ENCODE results near the gene ABCD4.
A peak's percentile ranks its signal among the peaks of the same experiment; 100 is the strongest.

The ABCD4 gene

GRCh38 chr14:74259513-74259912 lies 43.2 kb downstream of the ABCD4 start:
- Mint-ChIP-seq H3K27me3 (peaks cover 7% of the 10 kb centered on the region), H3K9me3 (no peaks in the 10 kb centered on the region), H3K4me1 (peaks cover 4% of the 10 kb centered on the region), H3K4me3 (peak overlapping the region; percentile 38), H3K36me3 (no peaks in the 10 kb centered on the region), H3K27ac (no peak overlapping the region)
- ATAC-seq (ENCODE audit: low read depth) (no peak), DNase-seq (ENCODE audit: low spot score in 2 of 2) (no peak)

GRCh38 chr14:74258764-74259035 lies 44.0 kb downstream of the ABCD4 start:
- DNase-seq (ENCODE audit: low spot score in 2 of 2) (no peak), ATAC-seq (ENCODE audit: low read depth) (no peak)
- peaks cover 7% of the 10 kb centered on the region for H3K27me3 Mint-ChIP-seq
- H3K36me3 Mint-ChIP-seq: no peaks in the 10 kb centered on the region
- no peaks in the 10 kb centered on the region for H3K9me3 Mint-ChIP-seq
- no peak overlapping the region for H3K27ac Mint-ChIP-seq
- H3K4me1 Mint-ChIP-seq: peaks cover 4% of the 10 kb centered on the region
- peak overlapping the region; percentile 39 for H3K4me3 Mint-ChIP-seq

DNA sequence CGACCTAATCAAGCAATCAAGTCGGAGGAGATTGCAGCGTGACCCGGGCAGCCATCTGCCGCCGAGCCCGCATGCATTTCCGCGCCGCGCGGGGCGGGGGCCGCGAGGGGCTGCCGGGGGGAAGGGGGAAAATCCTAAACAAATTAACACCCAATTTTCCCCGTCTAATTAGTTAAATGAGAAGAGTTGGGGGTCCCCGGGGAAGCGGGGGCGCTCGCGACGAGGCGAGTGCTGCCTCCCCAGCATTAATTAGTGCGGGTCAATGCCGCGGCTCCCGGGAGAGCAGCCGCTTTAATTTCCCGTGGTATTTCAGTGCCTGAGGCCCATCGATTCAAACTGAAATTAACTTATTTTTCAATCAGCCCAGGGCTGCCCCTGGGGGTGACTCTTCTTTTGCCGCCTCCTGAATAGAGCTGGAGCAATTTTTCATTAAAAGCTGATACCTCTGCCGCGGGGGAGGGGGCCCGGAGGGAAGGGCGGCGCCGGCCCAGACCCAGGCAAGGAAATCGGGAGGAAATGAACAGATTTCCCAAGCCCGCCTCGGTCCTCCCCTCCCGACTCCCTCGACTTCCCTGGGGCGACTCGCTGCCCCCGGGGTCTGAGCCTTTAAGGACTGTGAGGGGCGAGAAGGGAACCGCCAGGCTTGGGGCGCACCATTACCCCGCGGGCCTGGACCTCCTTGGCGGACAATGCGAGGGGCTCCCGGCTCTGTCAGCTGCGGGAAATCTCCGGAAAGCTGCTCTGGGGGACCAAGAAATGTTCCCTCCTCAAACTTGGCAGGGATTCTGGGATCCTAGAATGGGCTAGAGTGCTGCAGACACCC lies 44.6 kb downstream of the ABCD4 start:
- Mint-ChIP-seq H3K4me3 (peak overlapping the region; percentile 79), H3K27ac (no peak overlapping the region), H3K36me3 (no peaks in the 10 kb centered on the region), H3K4me1 (peaks cover 4% of the 10 kb centered on the region), H3K9me3 (no peaks in the 10 kb centered on the region), H3K27me3 (peaks cover 5% of the 10 kb centered on the region)
- DNase-seq (ENCODE audit: low spot score in 2 of 2): no peak
- no peak for ATAC-seq (ENCODE audit: low read depth)

DNA sequence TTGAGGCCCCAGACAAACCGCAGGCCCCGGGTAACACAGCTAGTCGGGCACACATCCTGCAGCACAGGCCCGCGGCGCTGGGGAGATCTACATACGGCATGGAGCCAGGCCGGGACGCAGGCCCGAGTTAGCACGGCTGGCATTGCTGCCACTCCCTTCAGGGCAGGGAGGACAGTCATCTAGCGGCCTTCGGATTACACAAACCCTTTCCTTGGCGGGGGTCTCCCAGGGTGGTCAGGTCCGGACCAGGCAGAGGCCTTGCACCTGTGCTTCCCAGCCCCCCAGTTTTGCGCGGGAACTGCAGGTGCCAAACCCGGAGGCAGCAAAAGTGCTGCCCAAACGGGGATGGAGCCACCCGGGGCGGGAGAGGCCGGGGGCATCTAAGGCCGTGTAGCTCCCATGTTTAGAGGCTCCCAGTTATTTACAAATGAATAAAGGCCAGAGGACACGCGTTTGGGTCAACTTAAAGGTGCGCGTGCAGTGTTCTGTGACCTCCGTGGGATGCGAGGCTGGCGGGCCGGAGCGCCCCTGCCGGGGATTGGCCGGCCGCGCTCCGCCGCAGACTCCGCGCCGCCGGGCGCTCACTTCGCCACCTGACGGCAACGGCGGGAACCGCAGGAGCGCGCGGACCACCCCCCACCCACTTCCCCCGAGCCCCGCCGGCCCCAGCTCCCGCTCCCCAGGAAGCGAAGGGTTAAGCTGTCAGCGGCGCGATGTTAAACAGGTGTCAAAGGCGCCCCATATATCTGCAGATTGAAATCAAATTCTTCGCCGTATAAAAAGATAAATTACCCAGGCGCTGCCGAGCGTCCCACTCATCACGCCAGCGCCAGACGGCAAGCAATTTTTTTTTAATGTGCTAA lies 45.4 kb downstream of the ABCD4 start:
- Mint-ChIP-seq H3K4me1 (peaks cover 4% of the 10 kb centered on the region), H3K4me3 (peak overlapping the region; percentile 79), H3K27ac (no peak overlapping the region), H3K9me3 (no peaks in the 10 kb centered on the region), H3K36me3 (no peaks in the 10 kb centered on the region), H3K27me3 (peaks cover 4% of the 10 kb centered on the region)
- peak; percentile 90 for ATAC-seq (ENCODE audit: low read depth)
- DNase-seq (ENCODE audit: low spot score in 2 of 2): peak; percentile 54 to 72

DNA sequence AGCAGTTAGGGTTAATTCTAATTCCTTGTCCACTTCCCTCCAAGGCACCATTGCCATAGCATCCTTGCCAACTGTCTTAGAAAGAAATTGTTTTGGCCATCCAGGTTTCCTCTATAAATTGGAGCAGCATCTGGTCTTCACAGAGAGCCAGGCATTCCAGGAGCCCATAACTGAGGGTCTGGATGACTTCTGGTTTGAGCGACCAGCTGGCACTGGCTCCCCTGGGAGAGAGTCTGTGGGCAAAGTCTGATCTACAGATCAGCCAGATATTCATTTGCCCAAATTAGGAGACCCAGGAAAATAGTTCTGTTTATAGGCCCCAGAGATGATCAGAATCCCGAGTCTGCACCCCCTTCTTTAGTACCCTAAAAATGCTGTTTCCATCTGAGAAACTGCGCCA lies 47.5 kb downstream of the ABCD4 start:
- H3K27ac Mint-ChIP-seq: no peak overlapping the region
- H3K9me3 Mint-ChIP-seq: no peaks in the 10 kb centered on the region
- DNase-seq (ENCODE audit: low spot score in 2 of 2) (no peak), ATAC-seq (ENCODE audit: low read depth) (no peak)
- no peaks in the 10 kb centered on the region for H3K36me3 Mint-ChIP-seq
- peaks cover 13% of the 10 kb centered on the region for H3K27me3 Mint-ChIP-seq
- H3K4me3 Mint-ChIP-seq: no peak overlapping the region
- H3K4me1 Mint-ChIP-seq: peaks cover 10% of the 10 kb centered on the region

DNA sequence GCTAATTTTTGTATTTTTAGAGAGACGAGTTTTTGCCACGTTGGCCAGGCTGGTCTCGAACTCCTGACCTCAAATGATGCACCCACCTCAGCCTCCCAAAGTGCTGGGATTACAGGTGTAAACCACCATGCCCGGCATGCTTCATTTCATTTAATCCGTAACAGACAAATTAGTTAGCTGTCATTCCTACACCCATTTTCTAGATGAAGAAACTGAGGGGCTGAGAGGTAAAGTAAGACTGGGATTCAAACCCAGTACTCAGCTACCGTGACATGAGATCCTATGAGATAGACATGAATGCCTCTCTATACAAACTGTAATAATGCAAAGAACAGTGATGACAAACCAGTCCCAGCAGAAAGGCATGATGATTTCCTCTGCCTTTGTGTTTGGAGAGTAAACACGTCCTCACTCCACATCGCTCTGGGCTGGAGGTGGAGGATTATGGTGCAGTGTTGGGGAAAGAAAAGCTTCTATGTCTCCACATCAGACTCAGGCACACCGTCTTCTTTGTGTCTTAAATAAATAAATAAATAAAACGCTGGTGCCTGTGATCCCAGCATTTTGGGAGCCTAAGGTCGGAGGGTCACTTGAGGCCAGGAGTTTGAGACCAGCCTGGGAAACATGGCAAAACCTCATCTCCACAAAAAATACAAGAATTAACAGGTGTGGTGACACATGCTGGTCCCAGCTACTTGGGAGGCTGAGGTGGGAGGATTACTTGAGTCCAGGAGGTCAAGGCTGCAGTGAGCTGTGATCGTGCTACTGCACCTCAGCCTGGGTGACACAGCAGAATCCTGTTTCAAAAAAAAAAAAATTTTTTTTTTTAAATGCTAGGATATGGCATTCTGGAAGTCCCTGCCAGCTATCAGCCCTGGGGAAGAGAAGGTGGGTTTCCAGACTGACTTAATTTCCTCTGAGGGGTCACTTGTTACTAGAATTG lies 53.0 kb downstream of the ABCD4 start:
- H3K4me1 Mint-ChIP-seq: peaks cover 6% of the 10 kb centered on the region
- H3K27ac Mint-ChIP-seq: no peak overlapping the region
- no peak overlapping the region for H3K4me3 Mint-ChIP-seq
- peaks cover 26% of the 10 kb centered on the region for H3K27me3 Mint-ChIP-seq
- H3K9me3 Mint-ChIP-seq: no peaks in the 10 kb centered on the region
- H3K36me3 Mint-ChIP-seq: no peaks in the 10 kb centered on the region
- no peak for DNase-seq (ENCODE audit: low spot score in 2 of 2)
- ATAC-seq (ENCODE audit: low read depth): no peak

DNA sequence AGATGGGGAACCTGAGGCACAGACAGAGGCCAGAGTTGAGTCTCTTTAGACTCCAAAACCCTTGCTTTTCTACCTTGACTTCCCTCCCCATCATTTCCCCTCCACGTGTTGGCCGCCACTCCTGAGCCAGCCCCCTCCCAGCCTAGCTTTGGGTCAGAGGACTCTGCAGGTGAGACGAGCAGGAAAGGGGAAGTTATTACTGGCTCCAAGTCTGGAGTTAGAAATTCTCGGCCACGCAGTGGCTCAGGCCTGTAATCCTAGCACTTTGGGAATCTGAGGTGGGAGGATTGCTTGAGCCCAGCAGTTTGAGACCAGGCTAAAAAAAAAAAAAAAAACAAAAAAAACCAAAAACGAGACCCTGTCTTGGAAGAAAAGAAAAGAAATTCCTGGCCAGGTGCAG lies 54.7 kb downstream of the ABCD4 start:
- H3K27ac Mint-ChIP-seq: no peak overlapping the region
- peaks cover 40% of the 10 kb centered on the region for H3K27me3 Mint-ChIP-seq
- no peak overlapping the region for H3K4me3 Mint-ChIP-seq
- no peaks in the 10 kb centered on the region for H3K36me3 Mint-ChIP-seq
- H3K9me3 Mint-ChIP-seq: no peaks in the 10 kb centered on the region
- DNase-seq (ENCODE audit: low spot score in 2 of 2) (no peak), ATAC-seq (ENCODE audit: low read depth) (no peak)
- peaks cover 6% of the 10 kb centered on the region for H3K4me1 Mint-ChIP-seq

DNA sequence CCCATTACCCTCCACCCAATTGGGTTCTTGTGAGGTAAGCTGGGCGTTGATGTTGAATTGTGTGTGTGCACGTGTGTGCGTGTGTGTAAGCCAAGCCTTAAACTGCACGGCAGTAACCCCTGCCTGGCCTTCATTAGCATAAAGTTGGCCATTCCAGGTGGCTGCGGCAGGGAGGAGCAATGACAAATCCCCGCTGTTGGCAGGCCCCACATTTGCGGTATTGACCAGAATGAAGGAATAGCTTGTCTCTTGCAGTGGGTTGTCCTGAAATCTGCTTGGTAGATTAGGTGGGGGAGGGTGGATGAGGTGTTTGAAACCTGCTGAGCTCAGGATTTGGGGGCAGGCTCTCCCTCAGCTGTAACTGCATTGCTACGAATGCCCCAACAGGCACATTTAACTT lies 56.2 kb downstream of the ABCD4 start:
- ATAC-seq (ENCODE audit: low read depth) (no peak), DNase-seq (ENCODE audit: low spot score in 2 of 2) (no peak)
- Mint-ChIP-seq H3K27me3 (peaks cover 41% of the 10 kb centered on the region), H3K4me1 (peaks cover 8% of the 10 kb centered on the region), H3K9me3 (no peaks in the 10 kb centered on the region), H3K36me3 (no peaks in the 10 kb centered on the region), H3K27ac (no peak overlapping the region), H3K4me3 (no peak overlapping the region)

GRCh38 chr14:74245292-74245691 lies 57.4 kb downstream of the ABCD4 start:
- Mint-ChIP-seq H3K9me3 (no peaks in the 10 kb centered on the region), H3K27me3 (peaks cover 40% of the 10 kb centered on the region), H3K27ac (no peak overlapping the region), H3K4me1 (peaks cover 7% of the 10 kb centered on the region), H3K36me3 (no peaks in the 10 kb centered on the region), H3K4me3 (no peak overlapping the region)
- ATAC-seq (ENCODE audit: low read depth): no peak
- no peak for DNase-seq (ENCODE audit: low spot score in 2 of 2)

- DNase-seq (ENCODE audit: low spot score in 2 of 2) (no peak), ATAC-seq (ENCODE audit: low read depth) (no peak)
- Mint-ChIP-seq H3K27ac (no peak overlapping the region), H3K4me1 (peaks cover 7% of the 10 kb centered on the region), H3K4me3 (no peak overlapping the region), H3K9me3 (no peaks in the 10 kb centered on the region), H3K36me3 (no peaks in the 10 kb centered on the region), H3K27me3 (peaks cover 40% of the 10 kb centered on the region)
These were observed 58.6 kb downstream of the ABCD4 start for GRCh38 chr14:74244115-74244514.

DNA sequence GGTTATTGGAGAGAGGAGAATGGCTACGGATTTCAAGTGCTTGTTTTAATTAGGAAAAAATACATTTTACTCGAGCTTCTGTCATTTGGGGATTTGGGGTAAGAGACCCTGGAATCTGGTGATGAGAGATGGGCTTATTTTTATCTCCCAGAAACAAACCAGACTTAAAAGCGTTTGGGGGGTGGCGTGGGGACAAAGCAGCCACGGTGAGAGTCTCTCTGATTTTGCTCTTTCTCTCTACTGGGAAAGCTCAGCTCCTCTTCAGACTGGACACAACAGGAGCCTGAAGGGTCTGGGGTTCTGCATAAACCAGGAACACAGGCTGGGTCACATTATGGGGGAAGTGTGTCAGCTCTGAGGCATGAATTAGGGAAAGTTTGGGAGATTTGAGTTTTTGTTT lies 59.7 kb downstream of the ABCD4 start:
- Mint-ChIP-seq H3K36me3 (no peaks in the 10 kb centered on the region), H3K4me3 (no peak overlapping the region), H3K4me1 (peaks cover 7% of the 10 kb centered on the region)

DNA sequence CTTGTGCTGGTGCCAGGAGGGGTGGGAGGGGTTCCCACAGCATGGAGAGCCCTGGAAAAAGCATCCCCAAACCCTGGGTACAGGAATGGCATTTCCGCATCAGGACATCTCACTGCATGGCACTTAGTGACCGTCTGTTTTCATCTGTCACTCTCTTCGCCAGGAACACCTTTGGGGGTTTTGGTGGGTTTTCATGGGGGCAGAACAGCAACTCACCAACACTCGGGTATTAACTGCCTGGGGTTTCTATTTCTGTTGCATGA lies 60.0 kb downstream of the ABCD4 start:
- no peaks in the 10 kb centered on the region for H3K36me3 Mint-ChIP-seq
- no peak overlapping the region for H3K4me3 Mint-ChIP-seq
- H3K27ac Mint-ChIP-seq: no peak overlapping the region
- no peaks in the 10 kb centered on the region for H3K9me3 Mint-ChIP-seq
- DNase-seq (ENCODE audit: low spot score in 2 of 2) (no peak), ATAC-seq (ENCODE audit: low read depth) (no peak)
- H3K4me1 Mint-ChIP-seq: peaks cover 7% of the 10 kb centered on the region
- peaks cover 51% of the 10 kb centered on the region for H3K27me3 Mint-ChIP-seq

More for the DNA sequence above, 59.7 kb downstream of the ABCD4 start:
- H3K27me3 Mint-ChIP-seq: peaks cover 49% of the 10 kb centered on the region
- H3K9me3 Mint-ChIP-seq: no peaks in the 10 kb centered on the region
- H3K27ac Mint-ChIP-seq: no peak overlapping the region
- ATAC-seq (ENCODE audit: low read depth): no peak
- DNase-seq (ENCODE audit: low spot score in 2 of 2): no peak

DNA sequence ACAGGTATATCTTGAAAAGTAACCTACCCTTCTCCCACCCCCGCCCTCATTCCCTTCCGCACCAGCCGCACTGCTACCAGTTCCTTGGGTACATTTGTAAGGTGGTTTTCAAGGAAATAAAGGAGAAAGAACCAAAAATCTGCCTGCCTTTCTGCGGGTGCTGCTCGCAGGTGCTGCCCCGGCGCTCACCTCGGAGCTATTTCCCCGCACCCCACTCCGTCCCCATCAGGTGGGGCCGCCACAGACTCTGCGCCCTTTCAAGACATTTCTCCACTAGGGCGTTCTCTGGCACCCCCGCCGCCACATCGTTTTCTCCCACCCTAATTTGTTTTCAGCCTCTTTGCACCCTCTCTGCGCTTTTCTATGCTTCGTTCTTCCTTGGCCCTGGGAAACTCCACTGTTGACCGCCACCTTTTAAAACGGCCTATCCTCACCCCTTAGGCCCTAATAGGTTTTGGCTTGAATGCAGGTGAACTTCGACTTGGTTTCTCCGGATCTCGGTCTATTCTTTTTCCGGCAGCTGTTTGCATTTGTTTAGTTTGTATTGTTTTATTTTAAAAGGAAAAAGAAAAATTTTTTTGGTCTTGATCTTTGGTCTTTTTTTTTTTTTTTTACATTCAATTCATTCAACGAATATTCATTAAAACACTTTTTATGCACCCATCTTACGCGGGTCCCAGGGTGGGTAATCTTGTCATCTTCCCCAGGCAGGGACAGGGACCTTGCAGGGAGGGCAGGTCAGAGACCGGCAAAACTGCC lies 60.5 kb downstream of the ABCD4 start:
- DNase-seq (ENCODE audit: low spot score in 2 of 2) (no peak), ATAC-seq (ENCODE audit: low read depth) (peak; percentile 42)
- Mint-ChIP-seq H3K27me3 (peaks cover 54% of the 10 kb centered on the region), H3K27ac (no peak overlapping the region), H3K4me3 (peak overlapping the region; percentile 60), H3K36me3 (no peaks in the 10 kb centered on the region), H3K4me1 (peaks cover 7% of the 10 kb centered on the region), H3K9me3 (no peaks in the 10 kb centered on the region)

Measured in memory B cell (primary cell).